ENCODE measurements around the gene PKMYT1. TPM values are rescaled to one million over a fixed set of nuclear protein-coding genes. Genes with fewer than 3 reads are reported as not detected.

Gene PKMYT1
- total RNA-seq, 2 donors from 2014 or later: not detected

DNA sequence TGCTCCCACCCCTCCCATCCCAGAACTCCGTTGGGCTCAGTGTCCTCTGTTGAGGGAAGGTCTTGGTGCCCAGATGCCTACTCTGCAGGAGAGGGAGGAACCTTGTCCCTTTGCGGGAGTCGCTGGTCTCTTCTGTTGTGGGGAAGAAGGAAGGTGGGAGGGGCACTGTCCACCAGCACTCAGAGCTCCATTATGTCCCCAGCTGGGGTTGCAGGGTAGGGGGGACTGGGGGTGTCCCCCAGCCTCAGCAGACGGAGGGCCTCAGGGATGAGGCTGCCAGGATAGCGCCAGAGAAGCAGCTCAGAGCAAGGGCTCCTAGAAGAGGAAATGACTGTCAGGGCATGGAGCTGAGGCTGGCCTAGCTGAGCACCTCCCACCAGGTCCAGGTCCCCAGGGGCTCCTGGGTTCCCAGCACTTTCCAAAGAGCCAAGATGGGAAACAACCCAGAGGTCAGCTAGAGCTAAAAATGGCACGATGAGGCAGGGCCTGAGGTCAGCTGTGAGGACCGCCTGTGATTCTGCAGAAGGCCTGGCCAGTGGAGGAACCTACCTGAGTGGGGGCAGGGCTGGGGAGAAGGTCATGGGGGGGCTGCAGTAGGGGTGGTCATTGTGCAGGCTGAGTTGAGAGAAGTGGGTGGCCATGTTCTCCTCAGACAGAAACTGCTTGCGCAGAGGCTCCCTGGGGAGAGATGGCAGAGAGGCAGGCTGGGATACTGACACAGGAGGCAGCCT is 42.6 kb upstream of the PKMYT1 start:
- Mint-ChIP-seq H3K27ac (peak overlapping the region; percentile 86), H3K36me3 (ENCODE audit: low read depth) (no peaks in the 10 kb centered on the region), H3K27me3 (no peaks in the 10 kb centered on the region), H3K4me3 (peak overlapping the region; percentile 90), H3K4me1 (peaks cover 34% of the 10 kb centered on the region)
- no peak for DNase-seq
- no peak for ATAC-seq
- no peaks in the 10 kb centered on the region for H3K9me3 ChIP-seq (ENCODE audit: control insufficient read depth, low read length, poor library complexity, severe bottlenecking)

DNA sequence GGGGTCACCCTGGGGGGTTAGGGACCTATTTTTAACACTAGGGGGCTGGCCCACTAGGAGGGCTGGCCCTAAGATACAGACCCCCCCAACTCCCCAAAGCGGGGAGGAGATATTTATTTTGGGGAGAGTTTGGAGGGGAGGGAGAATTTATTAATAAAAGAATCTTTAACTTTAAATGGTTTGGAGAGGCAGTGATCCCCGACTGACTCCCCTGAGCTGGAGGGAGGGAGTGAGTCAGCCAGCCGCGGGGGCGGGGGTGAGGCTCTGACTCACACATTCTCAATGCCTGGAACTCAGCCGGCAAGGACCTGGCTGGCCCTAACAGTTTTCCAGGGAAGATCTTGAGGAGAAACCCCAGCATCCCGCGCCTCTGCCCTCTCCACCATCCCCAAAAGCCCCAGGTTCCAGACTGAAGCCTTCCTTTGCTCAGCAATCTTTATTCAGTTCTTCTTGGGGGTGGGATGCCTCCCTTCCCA is 42.0 kb upstream of the PKMYT1 start:
- ATAC-seq (no peak), DNase-seq (peak; percentile 47 to 72 (median 63))
- no peaks in the 10 kb centered on the region for H3K9me3 ChIP-seq (ENCODE audit: control insufficient read depth, low read length, poor library complexity, severe bottlenecking)
- Mint-ChIP-seq H3K4me1 (peaks cover 34% of the 10 kb centered on the region), H3K4me3 (peak overlapping the region; percentile 90), H3K27ac (peak overlapping the region; percentile 86), H3K36me3 (ENCODE audit: low read depth) (no peaks in the 10 kb centered on the region), H3K27me3 (no peaks in the 10 kb centered on the region)

DNA sequence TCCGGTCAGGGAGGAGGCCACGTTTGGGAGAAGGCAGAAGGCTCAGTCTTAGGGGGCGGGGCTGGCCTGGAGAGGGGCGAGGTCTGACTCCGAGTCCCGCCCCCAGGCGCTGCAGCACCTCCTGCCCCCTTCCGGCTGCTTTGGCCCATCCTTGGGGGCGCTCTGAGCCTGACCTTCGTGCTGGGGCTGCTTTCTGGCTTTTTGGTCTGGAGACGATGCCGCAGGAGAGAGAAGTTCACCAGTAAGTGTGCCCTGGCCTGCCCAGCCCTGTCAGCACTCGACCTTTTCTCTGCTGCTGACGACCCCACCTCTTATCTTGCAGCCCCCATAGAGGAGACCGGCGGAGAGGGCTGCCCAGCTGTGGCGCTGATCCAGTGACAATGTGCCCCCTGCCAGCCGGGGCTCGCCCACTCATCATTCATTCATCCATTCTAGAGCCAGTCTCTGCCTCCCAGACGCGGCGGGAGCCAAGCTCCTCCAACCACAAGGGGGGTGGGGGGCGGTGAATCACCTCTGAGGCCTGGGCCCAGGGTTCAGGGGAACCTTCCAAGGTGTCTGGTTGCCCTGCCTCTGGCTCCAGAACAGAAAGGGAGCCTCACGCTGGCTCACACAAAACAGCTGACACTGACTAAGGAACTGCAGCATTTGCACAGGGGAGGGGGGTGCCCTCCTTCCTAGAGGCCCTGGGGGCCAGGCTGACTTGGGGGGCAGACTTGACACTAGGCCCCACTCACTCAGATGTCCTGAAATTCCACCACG is 41.4 kb upstream of the PKMYT1 start:
- H3K27me3 Mint-ChIP-seq: no peaks in the 10 kb centered on the region
- no peaks in the 10 kb centered on the region for H3K36me3 Mint-ChIP-seq (ENCODE audit: low read depth)
- H3K27ac Mint-ChIP-seq: peak overlapping the region; percentile 86
- H3K4me3 Mint-ChIP-seq: peak overlapping the region; percentile 91
- no peaks in the 10 kb centered on the region for H3K9me3 ChIP-seq (ENCODE audit: control insufficient read depth, low read length, poor library complexity, severe bottlenecking)
- DNase-seq: peak; percentile 49 to 79 (median 58)
- ATAC-seq: peak; percentile 17
- H3K4me1 Mint-ChIP-seq: peaks cover 34% of the 10 kb centered on the region

DNA sequence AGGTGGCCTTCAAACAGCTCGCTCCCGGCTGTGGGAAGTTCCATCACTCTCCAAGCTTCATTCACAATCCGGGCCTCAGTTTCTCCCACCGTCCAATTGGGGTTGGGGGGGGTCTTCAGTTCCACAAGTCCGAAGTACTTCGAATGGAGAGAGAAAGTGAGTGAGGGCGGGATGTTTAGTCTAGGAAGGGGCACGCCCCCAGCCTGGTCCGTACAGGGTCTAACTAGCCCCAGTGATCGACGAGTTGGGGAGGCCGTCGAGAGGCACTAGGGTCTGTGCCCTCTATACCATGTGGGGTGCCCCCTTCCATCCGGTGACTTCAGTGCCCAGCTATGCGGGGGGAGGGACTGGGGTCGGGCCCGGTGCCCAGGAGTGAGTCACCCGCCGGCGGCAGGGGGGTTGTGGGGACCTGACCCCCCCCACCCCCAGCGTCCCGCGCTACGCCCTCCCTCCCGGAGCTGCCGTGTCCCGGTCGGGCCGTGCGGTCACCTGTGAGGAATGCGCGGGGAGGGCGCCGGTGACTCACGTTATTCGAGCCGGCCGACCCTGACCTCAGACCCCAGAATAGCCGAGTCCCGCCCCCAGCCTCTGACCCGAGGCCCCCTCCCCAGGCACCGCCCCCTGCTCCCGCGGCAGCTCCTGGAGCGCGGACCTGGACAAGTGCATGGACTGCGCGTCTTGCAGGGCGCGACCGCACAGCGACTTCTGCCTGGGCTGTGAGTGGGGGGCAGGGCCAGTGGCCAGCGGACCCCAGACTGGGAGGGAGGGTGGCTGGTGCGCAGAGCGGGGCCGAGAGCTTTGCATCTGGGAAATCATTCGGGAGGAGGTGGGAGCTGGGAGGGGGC is 40.6 kb upstream of the PKMYT1 start:
- Mint-ChIP-seq H3K4me1 (peaks cover 34% of the 10 kb centered on the region), H3K4me3 (peak overlapping the region; percentile 91), H3K27ac (peak overlapping the region; percentile 86), H3K36me3 (ENCODE audit: low read depth) (no peaks in the 10 kb centered on the region), H3K27me3 (no peaks in the 10 kb centered on the region)
- DNase-seq: peak in 2 of 3 donors; percentile 62 to 75
- H3K9me3 ChIP-seq (ENCODE audit: control insufficient read depth, low read length, poor library complexity, severe bottlenecking): no peaks in the 10 kb centered on the region
- no peak for ATAC-seq

DNA sequence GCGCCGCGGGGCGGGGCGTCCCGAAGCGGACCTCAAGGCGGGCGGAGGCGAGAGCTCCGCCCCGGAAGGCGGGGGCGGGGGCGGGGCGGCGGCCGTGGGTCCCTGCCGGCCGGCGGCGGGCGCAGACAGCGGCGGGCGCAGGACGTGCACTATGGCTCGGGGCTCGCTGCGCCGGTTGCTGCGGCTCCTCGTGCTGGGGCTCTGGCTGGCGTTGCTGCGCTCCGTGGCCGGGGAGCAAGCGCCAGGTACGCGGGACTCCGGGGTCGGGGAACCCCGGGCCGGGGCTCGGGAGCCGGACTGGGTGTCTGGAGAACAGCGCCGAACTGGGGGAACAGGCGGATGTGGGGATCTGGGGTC is 40.0 kb upstream of the PKMYT1 start, which contains the start of gene TNFRSF12A:
Gene TNFRSF12A, plus strand, starts transcription at position 122 of the 357 bp plus-strand sequence. Its CDS starts 30 bp downstream, at position 152.
- Mint-ChIP-seq H3K4me1 (peaks cover 34% of the 10 kb centered on the region), H3K27me3 (no peaks in the 10 kb centered on the region), H3K27ac (peak within 1 kb of the TSS; percentile 74), H3K4me3 (peak within 1 kb of the TSS; percentile 91), H3K36me3 (ENCODE audit: low read depth) (no peaks in the 10 kb centered on the region)
- ATAC-seq: peak; percentile 9
- H3K9me3 ChIP-seq (ENCODE audit: control insufficient read depth, low read length, poor library complexity, severe bottlenecking): no peaks in the 10 kb centered on the region
- DNase-seq: peak; percentile 31 to 70 (median 61)

DNA sequence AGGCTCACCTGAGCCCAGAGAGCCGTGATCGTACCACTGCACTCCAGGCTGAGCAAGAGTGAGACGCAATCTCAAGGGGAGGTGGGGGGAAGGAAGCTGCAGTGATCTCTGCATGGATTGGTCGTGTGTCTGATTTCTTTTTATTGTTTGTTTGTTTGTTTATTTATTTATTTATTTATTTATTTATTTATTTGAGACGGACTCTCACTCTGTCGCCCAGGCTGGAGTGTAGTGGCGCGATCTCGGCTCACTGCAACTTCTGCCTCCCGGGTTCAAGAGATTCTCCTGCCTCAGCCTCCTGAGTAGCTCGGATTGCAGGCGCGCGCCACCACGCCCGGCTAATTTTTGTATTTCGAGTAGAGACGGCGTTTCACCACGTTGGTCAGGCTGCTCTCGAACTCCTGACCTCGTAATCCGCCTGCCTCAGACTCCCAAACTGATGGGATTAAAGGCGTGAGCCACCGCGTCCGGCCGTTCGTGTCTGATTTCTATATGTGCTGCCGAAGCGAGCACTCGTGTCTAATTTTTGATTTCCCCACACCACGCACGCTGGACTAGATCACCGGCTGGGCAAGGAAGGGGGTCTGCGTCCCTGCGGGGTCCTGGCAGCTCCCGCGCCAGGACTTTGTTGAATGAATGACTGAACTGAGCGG is 39.5 kb upstream of the PKMYT1 start:
- Mint-ChIP-seq H3K4me3 (peak overlapping the region; percentile 91), H3K4me1 (peaks cover 34% of the 10 kb centered on the region), H3K36me3 (ENCODE audit: low read depth) (no peaks in the 10 kb centered on the region), H3K27ac (peak overlapping the region; percentile 74), H3K27me3 (no peaks in the 10 kb centered on the region)
- ATAC-seq (no peak), DNase-seq (no peak)
- no peaks in the 10 kb centered on the region for H3K9me3 ChIP-seq (ENCODE audit: control insufficient read depth, low read length, poor library complexity, severe bottlenecking)

DNA sequence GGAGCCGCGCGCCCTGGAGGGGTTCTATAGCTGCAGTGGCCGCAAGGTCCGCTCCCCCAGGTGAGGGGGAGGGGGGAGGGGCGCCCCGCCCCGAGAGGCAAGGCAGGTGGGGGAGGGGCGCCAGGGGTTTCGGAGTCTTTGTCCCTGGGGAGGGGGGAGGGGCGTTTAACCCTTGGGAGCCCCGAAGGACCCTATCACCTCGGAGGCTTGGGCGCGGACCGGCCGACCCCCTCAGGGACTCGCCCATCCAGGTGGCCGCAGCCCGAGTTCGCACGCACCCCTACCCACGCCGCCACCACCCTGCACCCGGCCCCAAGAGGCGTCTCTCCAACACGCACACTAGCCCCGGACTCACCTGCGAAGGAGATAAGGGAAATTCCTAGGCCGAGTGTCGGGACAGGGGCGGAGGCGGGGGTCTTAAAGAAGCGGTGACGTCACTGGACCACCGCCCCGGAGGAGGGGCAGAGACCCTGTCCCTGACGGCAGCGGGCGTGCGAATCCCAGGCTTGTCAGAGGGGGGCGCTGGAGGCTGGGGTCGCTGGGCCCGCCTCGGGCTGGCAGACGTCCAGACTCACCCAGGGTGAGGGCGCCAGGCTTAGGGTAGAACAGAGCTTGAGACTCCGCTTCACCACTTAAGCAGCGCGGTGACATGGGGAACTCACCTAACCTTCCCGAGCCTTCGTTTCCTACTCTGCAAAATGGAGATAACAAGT is 37.7 kb upstream of the PKMYT1 start, which contains the start of gene CLDN6:
Gene CLDN6, minus strand, starts transcription at position 390 of the 713 bp plus-strand sequence. CDS start 2,162 bp downstream, outside the sequence.
- Mint-ChIP-seq H3K27ac (no peak within 1 kb of the TSS), H3K4me3 (no peak within 1 kb of the TSS), H3K4me1 (peaks cover 28% of the 10 kb centered on the region), H3K36me3 (ENCODE audit: low read depth) (no peaks in the 10 kb centered on the region), H3K27me3 (peaks cover 6% of the 10 kb centered on the region)
- no peaks in the 10 kb centered on the region for H3K9me3 ChIP-seq (ENCODE audit: control insufficient read depth, low read length, poor library complexity, severe bottlenecking)
- no peak for ATAC-seq
- no peak for DNase-seq

DNA sequence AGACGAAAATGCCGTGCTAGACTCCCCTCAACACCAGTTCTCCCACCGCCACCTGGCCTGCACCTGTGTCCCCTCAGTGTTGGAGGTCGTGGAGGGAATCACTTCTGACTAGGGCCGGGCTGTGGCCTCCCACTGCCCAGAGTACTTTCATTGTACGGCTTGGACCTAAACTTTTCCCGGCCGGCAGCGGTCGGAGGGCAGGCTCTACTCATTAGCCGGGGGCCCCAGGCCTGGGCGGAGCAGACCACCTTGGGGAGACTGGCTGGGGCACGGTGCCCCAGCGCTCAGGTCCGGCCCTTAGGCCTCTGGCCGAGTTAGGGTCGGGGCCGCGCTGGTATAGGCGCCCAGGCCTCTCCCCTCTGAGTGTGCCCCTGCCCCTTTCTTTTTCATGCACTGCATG is 37.1 kb upstream of the PKMYT1 start:
- peaks cover 22% of the 10 kb centered on the region for H3K4me1 Mint-ChIP-seq
- no peaks in the 10 kb centered on the region for H3K9me3 ChIP-seq (ENCODE audit: control insufficient read depth, low read length, poor library complexity, severe bottlenecking)
- peaks cover 6% of the 10 kb centered on the region for H3K27me3 Mint-ChIP-seq
- H3K4me3 Mint-ChIP-seq: no peak overlapping the region
- no peaks in the 10 kb centered on the region for H3K36me3 Mint-ChIP-seq (ENCODE audit: low read depth)
- no peak overlapping the region for H3K27ac Mint-ChIP-seq
- ATAC-seq (no peak), DNase-seq (no peak)

DNA sequence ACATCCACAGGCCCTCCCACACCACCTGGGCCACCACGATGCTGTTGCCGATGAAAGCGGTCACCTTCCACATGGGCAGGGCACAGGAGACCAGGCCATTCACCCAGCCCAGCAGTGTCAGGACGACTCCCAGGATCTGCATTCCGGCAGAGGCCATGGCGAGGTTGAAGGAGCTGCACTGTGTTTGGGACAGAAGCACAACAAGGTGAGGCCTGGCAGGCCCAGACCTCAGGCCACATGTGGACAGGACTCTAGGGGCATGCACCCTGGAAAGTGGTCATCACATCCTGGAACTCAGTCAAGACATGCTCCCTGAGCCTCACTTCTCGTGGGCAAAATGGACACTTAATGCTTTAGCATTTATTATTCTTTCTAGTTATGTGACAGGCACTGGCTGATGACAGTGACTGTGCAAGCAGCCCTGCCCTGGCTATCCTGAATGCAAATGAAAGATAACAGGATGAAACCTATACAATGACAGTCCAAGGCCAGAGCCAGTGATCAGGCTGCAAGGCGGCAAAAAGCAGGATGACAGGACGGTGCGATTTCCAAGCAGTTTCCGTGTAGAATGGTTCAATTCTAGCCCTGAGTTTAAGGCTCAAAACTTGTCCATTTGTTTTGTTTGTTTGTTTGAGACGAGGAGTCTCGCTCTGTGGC is 35.7 kb upstream of the PKMYT1 start:
- no peak for ATAC-seq
- H3K36me3 Mint-ChIP-seq (ENCODE audit: low read depth): no peaks in the 10 kb centered on the region
- H3K4me1 Mint-ChIP-seq: peaks cover 10% of the 10 kb centered on the region
- no peak overlapping the region for H3K27ac Mint-ChIP-seq
- peaks cover 6% of the 10 kb centered on the region for H3K27me3 Mint-ChIP-seq
- H3K9me3 ChIP-seq (ENCODE audit: control insufficient read depth, low read length, poor library complexity, severe bottlenecking): no peaks in the 10 kb centered on the region
- no peak overlapping the region for H3K4me3 Mint-ChIP-seq
- no peak for DNase-seq

DNA sequence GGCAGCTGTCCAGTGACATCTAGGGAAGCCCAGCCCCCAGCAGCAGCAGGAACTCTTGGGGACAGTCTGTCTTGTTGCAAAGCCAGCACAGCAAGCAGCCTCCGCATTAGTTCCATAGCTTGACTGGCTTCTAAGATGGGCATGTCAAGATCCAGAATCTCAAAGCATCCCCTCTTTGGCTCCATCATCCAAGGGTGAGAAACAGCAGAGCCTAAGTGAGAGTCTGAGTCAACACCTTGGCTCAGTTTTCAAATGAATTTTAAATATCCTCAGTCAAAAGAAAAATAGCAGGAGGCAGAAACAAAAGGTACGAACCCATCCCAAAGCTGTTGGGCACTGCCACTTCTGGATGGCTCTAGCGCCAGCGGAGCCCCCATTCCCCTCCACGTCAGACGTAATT is 34.7 kb upstream of the PKMYT1 start:
- ATAC-seq (no peak), DNase-seq (no peak)
- peaks cover 8% of the 10 kb centered on the region for H3K4me1 Mint-ChIP-seq
- no peaks in the 10 kb centered on the region for H3K36me3 Mint-ChIP-seq (ENCODE audit: low read depth)
- no peak overlapping the region for H3K4me3 Mint-ChIP-seq
- no peaks in the 10 kb centered on the region for H3K9me3 ChIP-seq (ENCODE audit: control insufficient read depth, low read length, poor library complexity, severe bottlenecking)
- peaks cover 6% of the 10 kb centered on the region for H3K27me3 Mint-ChIP-seq
- H3K27ac Mint-ChIP-seq: no peak overlapping the region

DNA sequence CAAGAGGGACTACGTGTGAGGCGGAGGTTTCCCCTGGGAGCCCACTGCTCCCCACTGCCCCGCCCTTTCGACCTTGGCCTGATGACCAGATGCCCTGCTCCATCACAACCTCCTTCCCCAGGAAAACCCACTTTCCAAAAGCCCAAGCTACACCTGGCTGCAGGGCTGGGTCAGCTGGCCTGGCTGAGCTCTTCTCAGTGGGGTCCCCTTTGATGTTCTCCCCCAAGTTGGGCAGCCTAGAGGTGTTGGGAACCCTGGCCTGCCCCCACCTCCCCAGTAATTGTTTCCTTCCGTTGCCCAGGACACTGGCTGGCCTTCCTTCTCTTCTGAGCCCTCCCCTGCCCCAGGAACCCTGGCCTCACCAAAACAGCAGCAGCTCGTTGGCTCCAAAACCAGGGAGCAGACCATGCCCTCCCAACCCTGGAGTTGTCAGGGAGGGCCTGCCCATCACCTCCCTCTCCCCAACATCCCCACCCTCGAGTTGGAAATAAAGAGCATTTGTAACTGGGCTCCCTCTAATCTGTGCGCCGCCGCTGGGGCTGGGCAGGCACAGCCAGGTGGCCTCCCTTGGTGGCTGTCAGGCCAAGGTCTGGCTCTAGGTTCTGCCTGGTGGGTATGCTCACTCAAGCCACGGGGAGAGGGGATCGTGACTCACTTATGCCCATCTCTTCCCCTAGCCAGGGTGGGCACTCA is 33.9 kb upstream of the PKMYT1 start:
- ATAC-seq (no peak), DNase-seq (no peak)
- Mint-ChIP-seq H3K27me3 (peaks cover 6% of the 10 kb centered on the region), H3K36me3 (ENCODE audit: low read depth) (no peaks in the 10 kb centered on the region), H3K4me3 (no peak overlapping the region), H3K4me1 (peaks cover 4% of the 10 kb centered on the region), H3K27ac (no peak overlapping the region)
- no peaks in the 10 kb centered on the region for H3K9me3 ChIP-seq (ENCODE audit: control insufficient read depth, low read length, poor library complexity, severe bottlenecking)
